A673 (cell line): ENCODE measurements around the gene CDC42BPB.
A peak's percentile ranks its signal among the peaks of the same experiment; 100 is the strongest.

Source experiments
- CTCF ChIP-seq: fragments of 300-800, 200-600 bp; sonication (generic); conservative IDR thresholded peaks from 2 replicates; pipeline ENCODE4 v1.5.1; 2017; ENCODE audit warnings: low read depth, mild to moderate bottlenecking, antibody characterized with exemption, low read length, moderate library complexity, mixed read lengths
- EZH2 ChIP-seq: fragments of 200-600 bp; sonication (generic); IDR thresholded peaks from 2 replicates; pipeline ENCODE4 v1.6.1; 2017; ENCODE audit warnings: borderline replicate concordance, low read depth, mild to moderate bottlenecking, mixed read lengths, antibody characterized with exemption, low read length; ENCODE audit not compliant: poor library complexity, severe bottlenecking

- TF ChIP-seq CTCF (no peak), EZH2 (peak; percentile 35)
Observed at GRCh38 chr14:103102689-103103260, 45.4 kb upstream of the CDC42BPB start.
